ENCODE data around the gene DGUOK. TPM values are rescaled to one million over a fixed set of nuclear protein-coding genes. Genes with fewer than 3 reads are reported as not detected.

DGUOK gene
- polyA plus RNA-seq, 4 donors = 52.5 to 107 (median 86.3) TPM

GRCh38 chr2:73914667-73915066 lies 12.0 kb upstream of the DGUOK start:
- Histone ChIP-seq H3K27ac (ENCODE audit: low read depth in 1 of 3, low read length in 2 of 3) (no peak overlapping the region), H3K36me3 (ENCODE audit: control insufficient read depth in 3 of 3, insufficient read depth in 2 of 3, low read depth in 1 of 3, low read length in 3 of 3) (peaks cover 0 to 5% (median 0%) of the 10 kb centered on the region in 3 donors), H3K27me3 (ENCODE audit: control insufficient read depth in 3 of 3, insufficient read depth in 3 of 3, low read length in 3 of 3) (peaks cover 0 to 3% (median 0%) of the 10 kb centered on the region in 3 donors), H3K4me1 (ENCODE audit: control insufficient read depth in 3 of 3, insufficient read depth in 2 of 3, low read depth in 1 of 3, low read length in 2 of 3) (no peaks in the 10 kb centered on the region), H3K9me3 (ENCODE audit: control insufficient read depth in 2 of 2, insufficient read depth in 1 of 2, low read depth in 1 of 2, low read length in 1 of 2) (no peaks in the 10 kb centered on the region), H3K4me3 (ENCODE audit: low read depth in 1 of 3, low read length in 3 of 3) (no peak overlapping the region)
- 90 to 91% (median 91%) methylated on average over 4 of the region's 4 CpGs for WGBS, 3 donors
- DNase-seq (no peak), FAIRE-seq (no peak)

GRCh38 chr2:73915437-73915993 lies 11.2 kb upstream of the DGUOK start:
- Histone ChIP-seq H3K9me3 (ENCODE audit: control insufficient read depth in 2 of 2, insufficient read depth in 1 of 2, low read depth in 1 of 2, low read length in 1 of 2) (no peaks in the 10 kb centered on the region), H3K27ac (ENCODE audit: low read depth in 1 of 3, low read length in 2 of 3) (no peak overlapping the region), H3K4me3 (ENCODE audit: low read depth in 1 of 3, low read length in 3 of 3) (no peak overlapping the region), H3K36me3 (ENCODE audit: control insufficient read depth in 3 of 3, insufficient read depth in 2 of 3, low read depth in 1 of 3, low read length in 3 of 3) (peaks cover 0 to 5% (median 0%) of the 10 kb centered on the region in 3 donors), H3K27me3 (ENCODE audit: control insufficient read depth in 3 of 3, insufficient read depth in 3 of 3, low read length in 3 of 3) (peaks cover 0 to 3% (median 0%) of the 10 kb centered on the region in 3 donors), H3K4me1 (ENCODE audit: control insufficient read depth in 3 of 3, insufficient read depth in 2 of 3, low read depth in 1 of 3, low read length in 2 of 3) (no peaks in the 10 kb centered on the region)
- FAIRE-seq (no peak), DNase-seq (no peak)
- 87 to 93% (median 88%) methylated on average over 5 of the region's 5 CpGs for WGBS, 3 donors

- no peak for DNase-seq
- FAIRE-seq = no peak
- Histone ChIP-seq H3K9me3 (ENCODE audit: control insufficient read depth in 2 of 2, insufficient read depth in 1 of 2, low read depth in 1 of 2, low read length in 1 of 2) (no peaks in the 10 kb centered on the region), H3K27me3 (ENCODE audit: control insufficient read depth in 3 of 3, insufficient read depth in 3 of 3, low read length in 3 of 3) (peaks cover 0 to 3% (median 0%) of the 10 kb centered on the region in 3 donors), H3K4me1 (ENCODE audit: control insufficient read depth in 3 of 3, insufficient read depth in 2 of 3, low read depth in 1 of 3, low read length in 2 of 3) (peaks cover 0 to 6% (median 0%) of the 10 kb centered on the region in 3 donors), H3K36me3 (ENCODE audit: control insufficient read depth in 3 of 3, insufficient read depth in 2 of 3, low read depth in 1 of 3, low read length in 3 of 3) (peaks cover 0 to 5% (median 0%) of the 10 kb centered on the region in 3 donors), H3K27ac (ENCODE audit: low read depth in 1 of 3, low read length in 2 of 3) (no peak overlapping the region), H3K4me3 (ENCODE audit: low read depth in 1 of 3, low read length in 3 of 3) (no peak overlapping the region)
- 17 to 74% (median 65%) methylated on average over 2 of the region's 2 CpGs for WGBS, 3 donors
Measured at GRCh38 chr2:73916666-73917065, 10.0 kb upstream of the DGUOK start.

GRCh38 chr2:73917296-73917695 lies 9.4 kb upstream of the DGUOK start:
- H3K27ac ChIP-seq (ENCODE audit: low read depth in 1 of 3, low read length in 2 of 3) = no peak overlapping the region
- no peak for DNase-seq
- no peak overlapping the region for H3K4me3 ChIP-seq (ENCODE audit: low read depth in 1 of 3, low read length in 3 of 3)
- H3K36me3 ChIP-seq (ENCODE audit: control insufficient read depth in 3 of 3, insufficient read depth in 2 of 3, low read depth in 1 of 3, low read length in 3 of 3) = peaks cover 0 to 5% (median 0%) of the 10 kb centered on the region in 3 donors
- WGBS, 3 donors = 53 to 91% (median 87%) methylated on average over 2 of the region's 2 CpGs
- peaks cover 0 to 6% (median 0%) of the 10 kb centered on the region in 3 donors for H3K4me1 ChIP-seq (ENCODE audit: control insufficient read depth in 3 of 3, insufficient read depth in 2 of 3, low read depth in 1 of 3, low read length in 2 of 3)
- peaks cover 0 to 3% (median 0%) of the 10 kb centered on the region in 3 donors for H3K27me3 ChIP-seq (ENCODE audit: control insufficient read depth in 3 of 3, insufficient read depth in 3 of 3, low read length in 3 of 3)
- H3K9me3 ChIP-seq (ENCODE audit: control insufficient read depth in 2 of 2, insufficient read depth in 1 of 2, low read depth in 1 of 2, low read length in 1 of 2) = no peaks in the 10 kb centered on the region
- FAIRE-seq = no peak

GRCh38 chr2:73917696-73918207 lies 8.9 kb upstream of the DGUOK start:
- Histone ChIP-seq H3K36me3 (ENCODE audit: control insufficient read depth in 3 of 3, insufficient read depth in 2 of 3, low read depth in 1 of 3, low read length in 3 of 3) (peaks cover 0 to 5% (median 0%) of the 10 kb centered on the region in 3 donors), H3K4me1 (ENCODE audit: control insufficient read depth in 3 of 3, insufficient read depth in 2 of 3, low read depth in 1 of 3, low read length in 2 of 3) (peaks cover 0 to 6% (median 0%) of the 10 kb centered on the region in 3 donors), H3K4me3 (ENCODE audit: low read depth in 1 of 3, low read length in 3 of 3) (no peak overlapping the region), H3K27me3 (ENCODE audit: control insufficient read depth in 3 of 3, insufficient read depth in 3 of 3, low read length in 3 of 3) (peaks cover 0 to 3% (median 0%) of the 10 kb centered on the region in 3 donors), H3K9me3 (ENCODE audit: control insufficient read depth in 2 of 2, insufficient read depth in 1 of 2, low read depth in 1 of 2, low read length in 1 of 2) (no peaks in the 10 kb centered on the region), H3K27ac (ENCODE audit: low read depth in 1 of 3, low read length in 2 of 3) (no peak overlapping the region)
- 81 to 93% (median 82%) methylated on average over 4 of the region's 4 CpGs for WGBS, 3 donors
- no peak for FAIRE-seq
- no peak for DNase-seq

GRCh38 chr2:73918856-73919255 lies 7.8 kb upstream of the DGUOK start:
- Histone ChIP-seq H3K36me3 (ENCODE audit: control insufficient read depth in 3 of 3, insufficient read depth in 2 of 3, low read depth in 1 of 3, low read length in 3 of 3) (peaks cover 0 to 3% (median 0%) of the 10 kb centered on the region in 3 donors), H3K4me3 (ENCODE audit: low read depth in 1 of 3, low read length in 3 of 3) (no peak overlapping the region), H3K27ac (ENCODE audit: low read depth in 1 of 3, low read length in 2 of 3) (no peak overlapping the region), H3K4me1 (ENCODE audit: control insufficient read depth in 3 of 3, insufficient read depth in 2 of 3, low read depth in 1 of 3, low read length in 2 of 3) (peaks cover 0 to 6% (median 0%) of the 10 kb centered on the region in 3 donors), H3K27me3 (ENCODE audit: control insufficient read depth in 3 of 3, insufficient read depth in 3 of 3, low read length in 3 of 3) (peaks cover 0 to 3% (median 0%) of the 10 kb centered on the region in 3 donors), H3K9me3 (ENCODE audit: control insufficient read depth in 2 of 2, insufficient read depth in 1 of 2, low read depth in 1 of 2, low read length in 1 of 2) (no peaks in the 10 kb centered on the region)
- FAIRE-seq (no peak), DNase-seq (no peak)
- 84 to 93% (median 89%) methylated on average over 3 of the region's 3 CpGs for WGBS, 3 donors

- Histone ChIP-seq H3K4me3 (ENCODE audit: low read depth in 1 of 3, low read length in 3 of 3) (no peak overlapping the region), H3K27me3 (ENCODE audit: control insufficient read depth in 3 of 3, insufficient read depth in 3 of 3, low read length in 3 of 3) (peaks cover 0 to 3% (median 0%) of the 10 kb centered on the region in 3 donors)
Measured at GRCh38 chr2:73919596-73920228, 7.0 kb upstream of the DGUOK start.

GRCh38 chr2:73920577-73921545 lies 5.8 kb upstream of the DGUOK start:
- H3K36me3 ChIP-seq (ENCODE audit: control insufficient read depth in 3 of 3, insufficient read depth in 2 of 3, low read depth in 1 of 3, low read length in 3 of 3) = no peaks in the 10 kb centered on the region
- FAIRE-seq (no peak), DNase-seq (peak; percentile 41 to 48)
- 57 to 68% (median 64%) methylated on average over 12 of the region's 12 CpGs for WGBS, 3 donors
- H3K4me3 ChIP-seq (ENCODE audit: low read depth in 1 of 3, low read length in 3 of 3) = no peak overlapping the region
- H3K4me1 ChIP-seq (ENCODE audit: control insufficient read depth in 3 of 3, insufficient read depth in 2 of 3, low read depth in 1 of 3, low read length in 2 of 3) = peaks cover 0 to 6% (median 0%) of the 10 kb centered on the region in 3 donors
- H3K9me3 ChIP-seq (ENCODE audit: control insufficient read depth in 2 of 2, insufficient read depth in 1 of 2, low read depth in 1 of 2, low read length in 1 of 2) = no peaks in the 10 kb centered on the region
- peaks cover 0 to 3% (median 0%) of the 10 kb centered on the region in 3 donors for H3K27me3 ChIP-seq (ENCODE audit: control insufficient read depth in 3 of 3, insufficient read depth in 3 of 3, low read length in 3 of 3)
- H3K27ac ChIP-seq (ENCODE audit: low read depth in 1 of 3, low read length in 2 of 3) = no peak overlapping the region

More at GRCh38 chr2:73919596-73920228, 7.0 kb upstream of the DGUOK start:
- DNase-seq (no peak), FAIRE-seq (no peak)
- Histone ChIP-seq H3K27ac (ENCODE audit: low read depth in 1 of 3, low read length in 2 of 3) (no peak overlapping the region), H3K36me3 (ENCODE audit: control insufficient read depth in 3 of 3, insufficient read depth in 2 of 3, low read depth in 1 of 3, low read length in 3 of 3) (peaks cover 0 to under 1% (median 0%) of the 10 kb centered on the region in 3 donors), H3K4me1 (ENCODE audit: control insufficient read depth in 3 of 3, insufficient read depth in 2 of 3, low read depth in 1 of 3, low read length in 2 of 3) (peaks cover 0 to 6% (median 0%) of the 10 kb centered on the region in 3 donors), H3K9me3 (ENCODE audit: control insufficient read depth in 2 of 2, insufficient read depth in 1 of 2, low read depth in 1 of 2, low read length in 1 of 2) (no peaks in the 10 kb centered on the region)
- 86 to 94% (median 88%) methylated on average over 7 of the region's 7 CpGs for WGBS, 3 donors
